MCF 10A (cell line): ENCODE measurements around the gene SLC43A1. TPM values are rescaled to one million over a fixed set of nuclear protein-coding genes. Genes with fewer than 3 reads are reported as not detected.

Experiments
- BruUV-seq: library from RNA; stranded (reverse); fragments of 400-500 nt; replicated peaks from 2 replicates; lab custom pipeline; 2021; lab: Mats Ljungman, UMichigan
- CTCF ChIA-PET: fragments of 300-600 bp; sonication (Branson Sonifier 250); formaldehyde crosslinking; extraction: SDS; loops from one replicate; lab custom pipeline; 2021; ENCODE audit warnings: antibody characterized with exemption, inconsistent platforms; lab: Yijun Ruan, JAX
- POLR2A ChIA-PET: fragments of 300-600, 350-650 bp; sonication (Branson Sonifier 250); formaldehyde crosslinking; extraction: SDS; loops from one replicate; lab custom pipeline; 2020; ENCODE audit warnings: antibody characterized with exemption, inconsistent platforms; lab: Yijun Ruan, JAX
- DNase-seq: peaks from one replicate; pipeline ENCODE4 v3.0.0-alpha.2; 2018; ENCODE audit not compliant: unreplicated experiment
- H3K27ac Mint-ChIP-seq: one replicate; pipeline ENCODE4 v1.8.0; 2022; ENCODE audit warnings: mild to moderate bottlenecking, low read depth, mixed read lengths; ENCODE audit not compliant: unreplicated experiment
- H3K27me3 Mint-ChIP-seq: one replicate; pipeline ENCODE4 v1.8.0; 2022; ENCODE audit warnings: mixed read lengths; ENCODE audit not compliant: insufficient read depth, unreplicated experiment
- H3K36me3 Mint-ChIP-seq: one replicate; pipeline ENCODE4 v1.8.0; 2022; ENCODE audit warnings: mild to moderate bottlenecking, moderate library complexity, mixed read lengths; ENCODE audit not compliant: insufficient read depth, unreplicated experiment
- H3K4me1 Mint-ChIP-seq: one replicate; pipeline ENCODE4 v1.8.0; 2022; ENCODE audit warnings: mixed read lengths; ENCODE audit not compliant: insufficient read depth, unreplicated experiment
- H3K4me3 Mint-ChIP-seq: one replicate; pipeline ENCODE4 v1.8.0; 2022; ENCODE audit warnings: mild to moderate bottlenecking, moderate library complexity, mixed read lengths; ENCODE audit not compliant: unreplicated experiment
- H3K9me3 Mint-ChIP-seq: one replicate; pipeline ENCODE4 v1.8.0; 2022; ENCODE audit warnings: mixed read lengths; ENCODE audit not compliant: unreplicated experiment
- intact Hi-C: fragments of 100-400 bp; cut with micrococcal nuclease; formaldehyde crosslinking; loops from 2 replicates; pipeline ENCODE4 v1.14.1; 2022
- total RNA-seq: library from RNA; stranded (reverse); gene quantifications from 2 replicates; pipeline ENCODE4 v1.2.3, GENCODE V29; 2022
- TF ChIP-seq, protein P1 (sequence below): fragments of 200-600 bp; IDR thresholded peaks from one replicate; pipeline ENCODE4 v1.8.0; 2022; ENCODE audit warnings: antibody characterized with exemption, mild to moderate bottlenecking; ENCODE audit not compliant: unreplicated experiment

The SLC43A1 gene
- total RNA-seq, 1 experiment from 2014 or later: 3.2 TPM

DNA sequence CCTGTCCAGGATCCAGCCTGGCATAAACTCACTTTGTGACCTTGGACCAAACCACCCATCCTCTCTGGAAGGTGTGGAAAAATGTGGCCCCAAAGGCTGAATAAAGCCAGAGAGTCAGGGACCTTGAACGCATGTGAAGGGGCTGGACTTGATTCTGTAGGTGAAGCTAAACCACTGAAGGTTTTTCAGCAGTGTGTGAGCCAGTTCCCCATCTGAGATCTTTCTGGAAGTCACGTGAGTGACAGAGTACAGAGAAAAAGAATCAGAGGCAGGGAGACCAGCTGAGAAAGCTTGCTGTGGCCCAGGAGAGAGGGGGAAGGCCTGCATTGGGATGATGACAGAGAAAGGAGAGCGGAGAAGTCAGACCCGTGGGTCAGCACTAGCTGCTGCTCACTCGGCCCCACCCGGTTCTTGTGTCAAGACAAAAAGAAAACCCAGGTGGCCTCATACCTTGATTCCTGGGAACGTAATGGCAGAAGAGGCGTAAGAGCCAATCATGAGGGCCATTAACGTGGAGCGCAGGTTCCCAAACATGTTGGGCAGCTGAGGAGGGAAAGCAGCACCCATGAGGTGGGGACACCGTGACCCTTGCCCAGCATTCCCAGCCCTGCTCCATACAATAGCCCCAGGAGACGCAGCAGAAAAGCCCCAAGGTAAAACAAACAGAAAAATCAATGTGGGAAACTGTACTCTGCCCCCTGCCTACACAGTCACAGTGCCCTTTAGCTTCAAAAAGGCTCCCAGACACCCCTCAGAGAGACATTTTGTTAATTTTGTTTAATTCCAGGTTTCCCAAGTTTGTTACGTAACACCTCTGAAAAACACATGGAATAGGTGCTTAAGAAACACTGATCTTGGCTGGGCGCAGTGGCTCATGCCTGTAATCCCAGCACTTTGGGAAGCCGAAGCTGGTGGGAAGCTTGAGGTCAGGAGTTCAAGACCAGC lies 17.9 kb downstream of the SLC43A1 start:
- CTCF ChIA-PET: interaction anchor here (0.5 to 9.2 kb wide), 8 partner anchors 9 to 149 kb away, joined by 3 to 212 read pairs (median 3); partner anchors contain the start of genes RTN4RL2 and TIMM10
- intact Hi-C loops: no loop called here

DNA sequence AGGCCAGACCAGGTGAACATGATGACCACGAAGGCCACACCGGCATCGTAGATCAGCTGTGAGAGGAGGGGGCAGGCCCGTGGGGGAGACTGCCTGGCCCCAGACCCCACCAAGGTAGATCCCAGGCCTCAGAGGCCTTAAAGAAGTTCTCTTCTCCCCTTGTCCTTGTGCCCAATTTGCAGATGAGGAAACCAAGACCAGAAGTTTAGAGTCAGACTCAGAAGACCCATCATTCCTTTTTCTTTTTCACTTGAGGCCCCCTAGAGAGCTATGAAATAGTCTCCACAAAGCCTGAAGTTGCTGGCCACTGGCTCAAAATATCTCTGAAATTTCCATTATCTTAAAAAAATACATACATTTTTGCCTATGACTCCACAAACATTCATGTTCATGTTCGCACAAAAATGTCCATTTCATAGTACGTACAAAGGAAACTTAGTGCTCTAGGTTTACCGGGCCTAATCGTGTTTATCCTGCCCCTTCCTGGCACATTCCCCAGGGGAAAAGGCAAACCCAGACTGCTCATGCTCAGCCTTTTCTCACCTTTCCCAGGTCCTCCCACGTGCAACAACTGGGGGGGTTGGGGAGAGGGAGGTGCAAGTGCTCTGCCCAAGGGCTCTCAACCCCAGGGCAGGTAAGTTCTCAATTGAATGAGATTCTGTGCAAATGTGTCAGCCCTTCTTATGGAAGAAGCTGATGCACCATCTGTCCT lies 19.2 kb downstream of the SLC43A1 start:
- Mint-ChIP-seq H3K4me1 (peaks cover 14% of the 10 kb centered on the region), H3K27me3 (no peaks in the 10 kb centered on the region), H3K27ac (no peak overlapping the region), H3K9me3 (no peaks in the 10 kb centered on the region), H3K36me3 (no peaks in the 10 kb centered on the region), H3K4me3 (no peak overlapping the region)
- CTCF ChIA-PET: interaction anchor here (0.6 to 9.2 kb wide), 6 partner anchors 8 to 36 kb away, joined by 4 to 212 read pairs (median 6); partner anchors contain the start of genes RTN4RL2 and TIMM10
- TF ChIP-seq, protein P1, sequence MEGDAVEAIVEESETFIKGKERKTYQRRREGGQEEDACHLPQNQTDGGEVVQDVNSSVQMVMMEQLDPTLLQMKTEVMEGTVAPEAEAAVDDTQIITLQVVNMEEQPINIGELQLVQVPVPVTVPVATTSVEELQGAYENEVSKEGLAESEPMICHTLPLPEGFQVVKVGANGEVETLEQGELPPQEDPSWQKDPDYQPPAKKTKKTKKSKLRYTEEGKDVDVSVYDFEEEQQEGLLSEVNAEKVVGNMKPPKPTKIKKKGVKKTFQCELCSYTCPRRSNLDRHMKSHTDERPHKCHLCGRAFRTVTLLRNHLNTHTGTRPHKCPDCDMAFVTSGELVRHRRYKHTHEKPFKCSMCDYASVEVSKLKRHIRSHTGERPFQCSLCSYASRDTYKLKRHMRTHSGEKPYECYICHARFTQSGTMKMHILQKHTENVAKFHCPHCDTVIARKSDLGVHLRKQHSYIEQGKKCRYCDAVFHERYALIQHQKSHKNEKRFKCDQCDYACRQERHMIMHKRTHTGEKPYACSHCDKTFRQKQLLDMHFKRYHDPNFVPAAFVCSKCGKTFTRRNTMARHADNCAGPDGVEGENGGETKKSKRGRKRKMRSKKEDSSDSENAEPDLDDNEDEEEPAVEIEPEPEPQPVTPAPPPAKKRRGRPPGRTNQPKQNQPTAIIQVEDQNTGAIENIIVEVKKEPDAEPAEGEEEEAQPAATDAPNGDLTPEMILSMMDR: no peak
- POLR2A ChIA-PET: no interaction called here
- BruUV-seq: no TSS peak
- no peak for DNase-seq
- intact Hi-C loops: no loop called here

More for the DNA sequence above, 17.9 kb downstream of the SLC43A1 start:
- POLR2A ChIA-PET: interaction anchor here (0.7 kb wide), 1 partner anchor 8 kb away, joined by 4 read pairs; no protein-coding TSS in a partner anchor
- no peaks in the 10 kb centered on the region for H3K9me3 Mint-ChIP-seq
- no peaks in the 10 kb centered on the region for H3K36me3 Mint-ChIP-seq
- peaks cover 14% of the 10 kb centered on the region for H3K4me1 Mint-ChIP-seq
- no peak overlapping the region for H3K27ac Mint-ChIP-seq
- DNase-seq: no peak
- no peak overlapping the region for H3K4me3 Mint-ChIP-seq
- no TSS peak for BruUV-seq
- no peaks in the 10 kb centered on the region for H3K27me3 Mint-ChIP-seq
- TF ChIP-seq, protein P1: no peak

DNA sequence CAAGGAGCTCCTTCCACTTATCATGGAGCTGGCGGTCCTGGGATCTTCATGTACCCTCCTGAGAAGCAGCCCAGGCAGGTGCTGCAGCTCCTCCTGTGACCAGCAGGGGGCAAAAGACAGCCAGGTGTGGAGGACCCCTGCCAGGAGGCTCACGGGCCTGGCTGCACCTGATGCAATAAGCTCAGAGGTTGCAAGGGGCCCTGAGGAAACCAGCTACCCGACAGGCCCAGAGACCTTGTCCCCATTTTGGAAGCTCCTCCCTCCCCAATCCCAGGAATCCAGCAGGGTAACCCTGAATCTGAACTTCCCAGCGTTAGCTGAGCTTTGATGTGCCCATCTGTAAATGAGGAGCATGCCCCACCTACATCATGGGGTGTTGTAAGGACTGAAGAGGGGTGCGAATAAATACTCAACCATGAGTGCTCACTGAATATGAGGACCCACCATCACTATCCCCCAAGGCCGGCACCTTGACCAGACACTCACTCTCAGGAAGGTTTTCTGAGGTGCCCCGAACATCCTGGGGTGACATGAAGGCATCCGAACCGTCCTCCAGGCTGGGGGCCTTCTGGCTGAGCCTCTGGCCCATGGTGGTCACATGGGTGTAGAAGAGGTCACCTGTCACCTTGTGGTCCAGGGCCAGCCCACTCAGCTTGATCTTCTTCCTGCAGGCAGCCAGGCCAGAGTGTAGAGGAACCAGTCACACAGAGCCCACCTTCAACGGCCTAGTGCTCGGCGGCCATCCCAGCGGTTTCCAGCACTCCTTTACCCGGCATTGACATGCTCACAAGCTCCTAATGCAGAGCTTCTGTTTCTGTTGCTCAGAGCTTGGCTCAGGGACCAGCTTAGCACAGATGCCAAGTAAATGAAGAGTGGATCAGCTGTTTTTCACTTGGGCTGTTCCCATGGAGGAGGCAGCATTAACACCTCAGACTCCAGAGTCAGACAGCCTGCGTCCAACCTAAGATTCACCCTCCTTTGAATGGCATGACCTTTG lies 21.7 kb downstream of the SLC43A1 start:
- no peak overlapping the region for H3K27ac Mint-ChIP-seq
- intact Hi-C loops: loop anchor here (1.0 kb wide), 1 partner anchor 33 kb away; no protein-coding TSS in a partner anchor
- peaks cover under 1% of the 10 kb centered on the region for H3K27me3 Mint-ChIP-seq
- H3K9me3 Mint-ChIP-seq: no peaks in the 10 kb centered on the region
- no peak overlapping the region for H3K4me3 Mint-ChIP-seq
- ChIA-PET POLR2A (interaction anchor here (0.6 to 1.4 kb wide), 8 partner anchors 12 to 242 kb away, joined by 3 to 5 read pairs (median 3); partner anchors contain the start of gene TIMM10), CTCF (interaction anchor here (0.5 to 9.2 kb wide), 67 partner anchors 8 to 1079 kb away, joined by 3 to 212 read pairs (median 4); partner anchors contain the start of genes OR5AP2, RTN4RL2, SLC43A1 and TIMM10)
- peak; percentile 82 for DNase-seq
- no peaks in the 10 kb centered on the region for H3K36me3 Mint-ChIP-seq
- H3K4me1 Mint-ChIP-seq: peaks cover 13% of the 10 kb centered on the region
- TF ChIP-seq, protein P1: peak; percentile 88
- BruUV-seq: no TSS peak
